Astrocyte (in vitro differentiated cells and primary cell): ENCODE results near the gene FAM13C.

ENCODE experiments used
- EZH2 ChIP-seq: IDR thresholded peaks from 2 replicates; pipeline ENCODE4 v1.6.1; 2012; ENCODE audit warnings: mild to moderate bottlenecking, low read length, inconsistent platforms; ENCODE audit not compliant: insufficient read depth
- TF ChIP-seq, protein P1 (sequence below): IDR thresholded peaks from 2 replicates; pipeline ENCODE4 v1.5.1; 2011; ENCODE audit warnings: low read depth, mild to moderate bottlenecking, inconsistent platforms, low read length, moderate library complexity; ENCODE audit not compliant: insufficient read depth

DNA sequence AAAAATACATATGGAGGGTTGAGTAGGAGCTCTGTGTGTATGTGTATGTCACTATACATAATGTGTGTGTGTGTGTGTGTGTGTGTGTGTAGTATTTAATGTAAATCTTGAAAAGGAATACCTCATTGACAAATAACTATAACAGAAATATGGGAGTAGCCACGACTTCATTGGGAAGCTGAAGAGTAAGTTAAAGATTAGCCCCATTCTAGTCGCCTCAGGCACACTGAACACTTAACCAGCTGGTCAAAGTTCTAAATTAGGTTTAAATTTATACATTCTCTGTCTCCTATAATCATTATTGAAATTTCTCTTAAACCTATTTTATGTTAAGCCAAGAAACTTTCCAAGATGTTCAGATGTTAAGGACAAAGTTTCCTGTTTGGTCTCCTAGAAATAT, 45.3 kb downstream of the FAM13C start:
- TF ChIP-seq, protein P1, sequence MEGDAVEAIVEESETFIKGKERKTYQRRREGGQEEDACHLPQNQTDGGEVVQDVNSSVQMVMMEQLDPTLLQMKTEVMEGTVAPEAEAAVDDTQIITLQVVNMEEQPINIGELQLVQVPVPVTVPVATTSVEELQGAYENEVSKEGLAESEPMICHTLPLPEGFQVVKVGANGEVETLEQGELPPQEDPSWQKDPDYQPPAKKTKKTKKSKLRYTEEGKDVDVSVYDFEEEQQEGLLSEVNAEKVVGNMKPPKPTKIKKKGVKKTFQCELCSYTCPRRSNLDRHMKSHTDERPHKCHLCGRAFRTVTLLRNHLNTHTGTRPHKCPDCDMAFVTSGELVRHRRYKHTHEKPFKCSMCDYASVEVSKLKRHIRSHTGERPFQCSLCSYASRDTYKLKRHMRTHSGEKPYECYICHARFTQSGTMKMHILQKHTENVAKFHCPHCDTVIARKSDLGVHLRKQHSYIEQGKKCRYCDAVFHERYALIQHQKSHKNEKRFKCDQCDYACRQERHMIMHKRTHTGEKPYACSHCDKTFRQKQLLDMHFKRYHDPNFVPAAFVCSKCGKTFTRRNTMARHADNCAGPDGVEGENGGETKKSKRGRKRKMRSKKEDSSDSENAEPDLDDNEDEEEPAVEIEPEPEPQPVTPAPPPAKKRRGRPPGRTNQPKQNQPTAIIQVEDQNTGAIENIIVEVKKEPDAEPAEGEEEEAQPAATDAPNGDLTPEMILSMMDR = no peak
- no peak for TF ChIP-seq EZH2
